GM21737 (cell line): ENCODE measurements around the gene SLC16A8.
"Not testable (repeated sequence)": the region's sequence is repeated elsewhere in the genome, so short reads cannot be mapped to it uniquely, and the experiment has no call there.

ENCODE experiments used
- ATAC-seq: cut with Tn5 transposase; IDR thresholded peaks from one replicate; pipeline ENCODE4 v1.9.1; 2021; ENCODE audit warnings: mild to moderate bottlenecking, moderate library complexity; ENCODE audit not compliant: unreplicated experiment

The SLC16A8 gene

GRCh38 chr22:38051261-38051660 lies 32.7 kb downstream of the SLC16A8 start:
- ATAC-seq = no peak

GRCh38 chr22:38050720-38051119 lies 33.3 kb downstream of the SLC16A8 start:
- no peak for ATAC-seq

- ATAC-seq = no peak
These were observed 34.0 kb downstream of the SLC16A8 start for GRCh38 chr22:38049812-38050619.

GRCh38 chr22:38046070-38046748 lies 37.8 kb downstream of the SLC16A8 start:
- no peak for ATAC-seq

- ATAC-seq = no peak
These were observed 40.6 kb downstream of the SLC16A8 start for GRCh38 chr22:38043151-38044039.

- ATAC-seq = no peak
These were observed 41.5 kb downstream of the SLC16A8 start for GRCh38 chr22:38042488-38042790.

GRCh38 chr22:38041760-38042487 lies 42.1 kb downstream of the SLC16A8 start:
- ATAC-seq = no peak

GRCh38 chr22:38040953-38041759 lies 42.8 kb downstream of the SLC16A8 start:
- no peak for ATAC-seq

GRCh38 chr22:38038890-38039812 lies 44.8 kb downstream of the SLC16A8 start:
- no peak for ATAC-seq

GRCh38 chr22:38038426-38038825 lies 45.6 kb downstream of the SLC16A8 start:
- no peak for ATAC-seq

GRCh38 chr22:38037367-38038150 lies 46.4 kb downstream of the SLC16A8 start:
- not testable (repeated sequence) for ATAC-seq

GRCh38 chr22:38036392-38037062 lies 47.5 kb downstream of the SLC16A8 start:
- ATAC-seq = no peak

GRCh38 chr22:38035530-38035885 lies 48.5 kb downstream of the SLC16A8 start:
- ATAC-seq = no peak

- ATAC-seq = no peak
These were observed 49.0 kb downstream of the SLC16A8 start for GRCh38 chr22:38034884-38035529.

GRCh38 chr22:38034278-38034882 lies 49.6 kb downstream of the SLC16A8 start:
- no peak for ATAC-seq

GRCh38 chr22:38033522-38034277 lies 50.3 kb downstream of the SLC16A8 start:
- ATAC-seq = no peak
